ENCODE measurements around the gene MAVS. TPM values are rescaled to one million over a fixed set of nuclear protein-coding genes. Genes with fewer than 3 reads are reported as not detected.

Gene MAVS
- total RNA-seq, result 30.8 and 31.7 TPM in 2 replicates

GRCh38 chr20:3846740-3847428, at the start of gene MAVS:
Gene MAVS, plus strand, starts transcription at chr20:3846834. Its CDS starts 7,791 bp downstream, at chr20:3854625.

GRCh38 chr20:3820048-3820900, 26.4 kb upstream of the MAVS start, which contains the start of gene AP5S1:
Gene AP5S1, plus strand, starts transcription at chr20:3820547. Its CDS starts 1,571 bp downstream, at chr20:3822118.

GRCh38 chr20:3888622-3889488, 42.2 kb downstream of the MAVS start, which contains the start of gene PANK2:
Gene PANK2, plus strand, starts transcription at chr20:3889387.

Small RNA genes within 50 kb of the gene (small RNA-seq; reads per million reads assigned to genes)
- gene MIR103A2, result 91.9 reads per million, percentile 98 among the genes with 10 or more reads in this experiment

Other genes starting within 250 kb of the MAVS start
- not detected in 2 replicates for gene GFRA4, start 183.4 kb upstream of the MAVS start, total RNA-seq
- 2.2 and 3.8 TPM in 2 replicates for gene ADAM33, start 164.8 kb upstream of the MAVS start, total RNA-seq
- gene SIGLEC1, start 134.2 kb upstream of the MAVS start, total RNA-seq, result not detected in 2 replicates
- 0.13 and 0.22 TPM in 2 replicates for gene HSPA12B, start 114.1 kb upstream of the MAVS start, total RNA-seq
- 12.5 and 16.2 TPM in 2 replicates for gene ADISSP, start 79.1 kb upstream of the MAVS start, total RNA-seq
- 0.22 TPM in 1 of 2 replicates, not detected in the other for gene SPEF1, start 65.4 kb upstream of the MAVS start, total RNA-seq
- gene CENPB, start 60.1 kb upstream of the MAVS start, total RNA-seq, result 65.9 and 67.7 TPM in 2 replicates
- gene CDC25B, start 50.5 kb upstream of the MAVS start, total RNA-seq, result 48.6 and 52.5 TPM in 2 replicates
- gene AP5S1, start 26.3 kb upstream of the MAVS start, total RNA-seq, result 16.9 and 19.9 TPM in 2 replicates
- gene PANK2, start 42.6 kb downstream of the MAVS start, total RNA-seq, result 52.4 and 71.0 TPM in 2 replicates
- 33.0 and 46.3 TPM in 2 replicates for gene RNF24, start 168.7 kb downstream of the MAVS start, total RNA-seq